ENCODE results near the gene MRPS14. TPM values are rescaled to one million over a fixed set of nuclear protein-coding genes. Genes with fewer than 3 reads are reported as not detected.

The MRPS14 gene
- total and polyA plus RNA-seq, 9 of the 15 experiments (the other 6 are each of a cell fraction or from before 2014, with no cell fraction given), result 38.1 to 231 (median 54.9) TPM

- TF ChIP-seq, protein P1, sequence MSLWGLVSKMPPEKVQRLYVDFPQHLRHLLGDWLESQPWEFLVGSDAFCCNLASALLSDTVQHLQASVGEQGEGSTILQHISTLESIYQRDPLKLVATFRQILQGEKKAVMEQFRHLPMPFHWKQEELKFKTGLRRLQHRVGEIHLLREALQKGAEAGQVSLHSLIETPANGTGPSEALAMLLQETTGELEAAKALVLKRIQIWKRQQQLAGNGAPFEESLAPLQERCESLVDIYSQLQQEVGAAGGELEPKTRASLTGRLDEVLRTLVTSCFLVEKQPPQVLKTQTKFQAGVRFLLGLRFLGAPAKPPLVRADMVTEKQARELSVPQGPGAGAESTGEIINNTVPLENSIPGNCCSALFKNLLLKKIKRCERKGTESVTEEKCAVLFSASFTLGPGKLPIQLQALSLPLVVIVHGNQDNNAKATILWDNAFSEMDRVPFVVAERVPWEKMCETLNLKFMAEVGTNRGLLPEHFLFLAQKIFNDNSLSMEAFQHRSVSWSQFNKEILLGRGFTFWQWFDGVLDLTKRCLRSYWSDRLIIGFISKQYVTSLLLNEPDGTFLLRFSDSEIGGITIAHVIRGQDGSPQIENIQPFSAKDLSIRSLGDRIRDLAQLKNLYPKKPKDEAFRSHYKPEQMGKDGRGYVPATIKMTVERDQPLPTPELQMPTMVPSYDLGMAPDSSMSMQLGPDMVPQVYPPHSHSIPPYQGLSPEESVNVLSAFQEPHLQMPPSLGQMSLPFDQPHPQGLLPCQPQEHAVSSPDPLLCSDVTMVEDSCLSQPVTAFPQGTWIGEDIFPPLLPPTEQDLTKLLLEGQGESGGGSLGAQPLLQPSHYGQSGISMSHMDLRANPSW (CRISPR knock-in tag; IDR thresholded peaks at IDR 0.05), result peak; percentile 76; the same call in 1 of the 2 replicates
- TF ChIP-seq SMAD1 (IDR thresholded peaks at IDR 0.05; ENCODE audit: low read depth, low read length, partially characterized antibody) (no peak), KDM1A (IDR thresholded peaks at IDR 0.05) (peak in 1 of 2 experiments; percentile 58; a peak in 1 of 4 replicates), NR4A1 (CRISPR knock-in tag; IDR thresholded peaks at IDR 0.05) (peak; percentile 16; the same call in 1 of the 2 replicates), NR4A1 (tag; IDR thresholded peaks at IDR 0.05) (no peak)
Measured at GRCh38 chr1:174999936-175000696, 23.1 kb downstream of the MRPS14 start, which contains the start of gene CACYBP (continued).

All from K562 (cell line).